Muscle of leg (tissue), 11 donors: ENCODE measurements around the gene SPTB. TPM values are rescaled to one million over a fixed set of nuclear protein-coding genes. Genes with fewer than 3 reads are reported as not detected.

ENCODE experiments used
- DNase-seq: peaks from one replicate; pipeline ENCODE4 v3.0.0; 2013
- H3K27ac ChIP-seq: one replicate; pipeline ENCODE4 v1.5.1; 2013; ENCODE audit warnings: mild to moderate bottlenecking, low read length, control low read depth
- H3K27me3 ChIP-seq: one replicate; pipeline ENCODE4 v1.6.1; 2013; ENCODE audit warnings: low read length; ENCODE audit not compliant: control insufficient read depth, insufficient read depth
- H3K36me3 ChIP-seq: one replicate; pipeline ENCODE4 v1.6.1; 2013; ENCODE audit warnings: low read length; ENCODE audit not compliant: control insufficient read depth, insufficient read depth
- H3K4me1 ChIP-seq: one replicate; pipeline ENCODE4 v1.6.1; 2013; ENCODE audit warnings: low read length; ENCODE audit not compliant: control insufficient read depth, insufficient read depth
- H3K4me3 ChIP-seq: one replicate; pipeline ENCODE4 v1.5.1; 2013; ENCODE audit warnings: low read length, control low read depth
- H3K9me3 ChIP-seq: replicated peaks from 2 replicates; pipeline ENCODE4 v1.6.1; 2013; ENCODE audit warnings: low read depth, low read length; ENCODE audit not compliant: control insufficient read depth
- WGBS: methylation state at CpG from one replicate; pipeline ENCODE4 v1.1.5; 2013; ENCODE audit warnings: missing lambda C conversion rate; ENCODE audit not compliant: insufficient coverage; 5-methylcytosine and 5-hydroxymethylcytosine counted together
- polyA plus RNA-seq, 8 donors: library from polyadenylated mRNA; unstranded; fragments of 120-200 nt; gene quantifications; one replicate each; pipeline versions ENCODE4 v1.2.1 to v1.2.3, GENCODE V29; 2013; ENCODE audit warnings: inconsistent platforms in 1 of 8, low replicate concordance in 1 of 8; ENCODE audit not compliant: insufficient read length in 8 of 8, insufficient read depth in 1 of 8
- total RNA-seq: library from RNA; stranded (reverse); fragments of 120-200 nt; gene quantifications from one replicate; pipeline ENCODE4 v1.2.4, GENCODE V29; 2013

The SPTB gene
- total and polyA plus RNA-seq, 9 donors = 80.2 to 202 (median 126) TPM

DNA sequence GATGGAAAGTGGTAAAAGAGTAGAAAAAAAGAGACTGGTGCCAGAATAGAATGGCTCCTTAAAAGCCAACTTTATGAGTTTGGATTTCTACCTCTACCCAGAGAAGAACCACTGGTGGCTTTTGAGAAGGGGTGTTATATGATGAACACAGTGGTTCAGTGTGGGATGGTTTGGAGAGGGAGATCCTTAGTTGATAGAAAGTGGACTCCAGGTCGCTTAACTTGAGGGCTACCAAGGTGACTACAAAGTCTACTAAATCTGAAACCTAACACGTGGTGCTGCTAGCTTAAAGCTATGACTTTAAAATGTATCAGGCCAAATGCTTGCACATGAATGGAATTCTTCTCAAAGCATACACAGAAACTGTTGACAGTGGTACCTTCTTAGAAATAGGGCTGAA lies 8.4 kb downstream of the SPTB start:
- Histone ChIP-seq H3K4me3 (no peak overlapping the region), H3K27ac (no peak overlapping the region), H3K36me3 (no peaks in the 10 kb centered on the region), H3K27me3 (peaks cover 4% of the 10 kb centered on the region), H3K4me1 (no peaks in the 10 kb centered on the region), H3K9me3 (no peaks in the 10 kb centered on the region)
- no CpG with 5 or more reads among the region's 2 CpGs for WGBS
- no peak for DNase-seq

DNA sequence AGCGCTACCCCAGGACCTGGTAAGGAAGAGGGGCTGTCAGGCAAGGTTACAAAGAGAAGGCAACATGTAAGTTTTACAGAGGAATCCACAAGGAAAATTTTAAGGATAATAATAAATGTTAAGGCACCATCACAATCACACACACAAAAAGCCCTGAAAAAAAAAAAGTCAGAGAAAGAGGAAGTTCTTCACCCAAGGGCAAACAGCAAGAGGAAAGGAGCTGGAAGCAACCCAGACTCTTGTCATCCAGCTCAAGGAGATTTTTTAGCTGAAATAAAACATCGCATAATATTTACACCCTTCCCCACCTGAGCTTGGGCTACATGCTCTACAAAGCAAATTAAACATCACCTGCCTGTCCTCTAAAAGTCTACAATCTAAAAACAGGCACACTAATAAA lies 9.5 kb downstream of the SPTB start:
- H3K27me3 ChIP-seq = no peaks in the 10 kb centered on the region
- H3K36me3 ChIP-seq = no peaks in the 10 kb centered on the region
- WGBS = 74% methylated on average over 2 of the region's 2 CpGs
- no peak overlapping the region for H3K27ac ChIP-seq
- H3K4me3 ChIP-seq = no peak overlapping the region
- no peak for DNase-seq
- H3K9me3 ChIP-seq = no peaks in the 10 kb centered on the region
- H3K4me1 ChIP-seq = peaks cover 2% of the 10 kb centered on the region

DNA sequence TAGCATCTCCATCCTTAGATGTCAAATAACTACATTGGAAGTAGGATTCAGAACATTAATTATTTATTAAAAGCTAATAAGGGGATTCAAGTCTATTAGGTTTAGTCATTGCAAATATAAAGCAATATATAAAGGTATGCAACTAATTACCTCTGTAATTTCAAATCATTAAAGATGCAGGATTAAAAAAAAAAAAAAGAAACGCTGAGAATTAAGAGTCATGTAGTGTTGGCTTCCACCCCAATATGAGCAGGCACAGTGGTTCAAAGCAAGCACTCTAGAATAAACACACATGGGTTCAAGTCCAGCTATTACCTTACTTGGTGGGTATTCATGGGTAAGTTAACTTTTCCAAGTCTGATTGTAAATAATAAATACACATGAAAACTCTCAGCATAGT lies 10.9 kb downstream of the SPTB start:
- no peak for DNase-seq
- H3K4me3 ChIP-seq = no peak overlapping the region
- no peaks in the 10 kb centered on the region for H3K27me3 ChIP-seq
- no peak overlapping the region for H3K27ac ChIP-seq
- WGBS = no CpG with 5 or more reads among the region's 1 CpG
- H3K4me1 ChIP-seq = peaks cover 4% of the 10 kb centered on the region
- no peaks in the 10 kb centered on the region for H3K36me3 ChIP-seq
- H3K9me3 ChIP-seq = no peaks in the 10 kb centered on the region

DNA sequence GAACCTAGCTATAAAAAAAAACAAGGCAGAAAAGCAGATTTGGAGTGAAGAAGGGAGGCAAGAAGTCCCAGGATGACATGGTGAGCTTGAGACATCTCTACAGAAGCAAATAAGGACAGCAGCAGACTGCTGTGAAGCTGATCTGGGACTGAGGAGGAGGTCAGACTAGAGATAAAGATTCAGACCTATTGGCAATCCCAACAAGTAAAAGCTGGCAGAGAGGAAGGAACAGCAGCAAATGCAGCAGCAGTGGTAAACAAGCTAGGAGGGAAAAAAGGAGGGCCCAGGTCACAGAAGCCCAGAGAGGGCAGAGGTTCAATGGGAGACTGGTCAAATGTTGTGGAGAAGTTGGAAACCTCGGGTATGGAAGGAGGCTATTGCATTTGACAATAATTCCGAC lies 11.3 kb downstream of the SPTB start:
- Histone ChIP-seq H3K36me3 (no peaks in the 10 kb centered on the region), H3K27me3 (no peaks in the 10 kb centered on the region), H3K4me3 (no peak overlapping the region), H3K4me1 (peaks cover 4% of the 10 kb centered on the region), H3K27ac (no peak overlapping the region), H3K9me3 (no peaks in the 10 kb centered on the region)
- WGBS = no CpG with 5 or more reads among the region's 2 CpGs
- no peak for DNase-seq

DNA sequence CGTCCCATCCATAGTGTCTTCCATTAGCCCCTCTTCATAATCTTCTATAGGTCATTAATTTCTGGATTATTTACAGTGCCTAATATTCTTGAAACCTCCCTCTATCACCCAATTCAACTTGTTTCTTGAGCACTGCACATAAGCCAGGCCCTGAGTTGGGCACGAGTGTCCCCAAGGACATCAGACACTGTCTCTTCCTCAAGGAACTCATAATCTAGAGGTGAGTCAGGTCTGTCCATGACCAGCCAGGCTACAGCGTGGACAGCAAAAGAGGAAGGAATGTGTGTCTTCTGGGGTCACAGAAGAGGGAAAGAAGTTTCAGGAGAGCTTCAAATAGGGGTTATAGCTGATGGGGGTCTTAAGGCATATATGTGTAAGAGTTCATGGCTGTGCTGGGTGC lies 12.5 kb downstream of the SPTB start:
- 81% methylated on average over 2 of the region's 3 CpGs for WGBS
- peaks cover 4% of the 10 kb centered on the region for H3K4me1 ChIP-seq

DNA sequence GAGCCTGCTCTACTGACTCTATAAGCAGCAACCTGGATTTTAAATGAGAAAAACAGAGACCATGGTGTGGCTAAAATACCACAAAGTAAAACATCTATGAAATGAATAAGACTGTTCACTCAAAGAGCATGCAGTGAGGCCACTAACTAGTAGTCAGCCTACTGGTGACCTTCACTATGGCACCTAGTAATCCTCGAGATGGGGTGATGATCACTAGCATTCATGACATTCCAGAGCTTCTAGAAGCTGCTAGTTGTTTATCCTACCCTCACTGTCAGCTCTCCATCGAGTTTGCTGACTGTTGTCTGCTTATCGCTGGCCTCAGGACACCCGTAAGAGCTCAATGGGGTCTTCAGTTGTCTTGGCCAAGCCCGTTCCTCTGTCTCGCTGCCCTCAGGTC lies 13.7 kb downstream of the SPTB start:
- WGBS = 75% methylated on average over 6 of the region's 6 CpGs
- Histone ChIP-seq H3K9me3 (no peaks in the 10 kb centered on the region), H3K27ac (no peak overlapping the region), H3K4me1 (peaks cover 10% of the 10 kb centered on the region), H3K36me3 (no peaks in the 10 kb centered on the region), H3K4me3 (no peak overlapping the region), H3K27me3 (no peaks in the 10 kb centered on the region)
- no peak for DNase-seq

More for the DNA sequence above, 12.5 kb downstream of the SPTB start:
- H3K36me3 ChIP-seq = no peaks in the 10 kb centered on the region
- no peaks in the 10 kb centered on the region for H3K27me3 ChIP-seq
- H3K27ac ChIP-seq = no peak overlapping the region
- H3K9me3 ChIP-seq = no peaks in the 10 kb centered on the region
- no peak overlapping the region for H3K4me3 ChIP-seq
- no peak for DNase-seq

DNA sequence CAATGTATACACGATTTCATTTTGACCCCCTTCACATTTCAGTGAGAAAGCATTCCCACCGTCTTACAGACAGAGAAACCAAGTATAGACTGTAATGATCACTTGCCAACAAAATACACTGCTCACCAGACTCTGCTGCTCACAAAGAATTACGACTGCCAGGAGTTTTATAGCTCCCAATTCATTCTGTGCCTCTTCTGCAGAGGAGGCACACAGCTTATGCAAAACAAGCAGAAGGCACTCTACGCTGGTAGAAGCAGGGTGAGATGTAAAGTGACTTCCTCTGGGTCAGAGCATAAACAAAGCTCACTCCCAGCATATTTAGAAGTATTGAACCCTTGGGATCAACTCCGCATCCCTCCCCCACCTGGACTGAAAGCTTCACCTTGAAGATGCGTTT lies 14.6 kb downstream of the SPTB start:
- Histone ChIP-seq H3K4me3 (no peak overlapping the region), H3K9me3 (no peaks in the 10 kb centered on the region), H3K27ac (no peak overlapping the region), H3K27me3 (no peaks in the 10 kb centered on the region), H3K36me3 (no peaks in the 10 kb centered on the region), H3K4me1 (peaks cover 10% of the 10 kb centered on the region)
- no peak for DNase-seq
- 48% methylated on average over 2 of the region's 6 CpGs for WGBS

DNA sequence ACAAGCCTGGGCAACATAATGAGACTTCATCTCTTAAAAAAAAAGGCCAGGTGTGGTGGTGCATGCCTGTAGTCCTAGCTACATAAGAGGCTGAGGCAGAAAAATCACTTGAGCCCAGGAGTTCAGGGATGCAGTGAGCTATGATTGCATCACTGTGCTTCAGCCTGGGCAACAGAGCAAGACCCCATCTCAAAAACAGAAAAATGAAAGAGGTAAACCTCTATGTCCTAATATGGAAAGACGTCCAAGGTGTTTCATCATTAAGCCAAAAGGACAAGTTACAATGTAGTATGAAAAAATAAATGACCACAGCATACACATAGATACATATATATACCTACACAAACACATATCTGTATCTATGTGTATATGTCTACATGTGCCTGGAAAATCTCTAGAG lies 15.4 kb downstream of the SPTB start:
- Histone ChIP-seq H3K4me1 (peaks cover 10% of the 10 kb centered on the region), H3K9me3 (no peaks in the 10 kb centered on the region), H3K27ac (no peak overlapping the region), H3K27me3 (no peaks in the 10 kb centered on the region), H3K36me3 (no peaks in the 10 kb centered on the region), H3K4me3 (no peak overlapping the region)
- no peak for DNase-seq
- no CpG with 5 or more reads among the region's 1 CpG for WGBS

DNA sequence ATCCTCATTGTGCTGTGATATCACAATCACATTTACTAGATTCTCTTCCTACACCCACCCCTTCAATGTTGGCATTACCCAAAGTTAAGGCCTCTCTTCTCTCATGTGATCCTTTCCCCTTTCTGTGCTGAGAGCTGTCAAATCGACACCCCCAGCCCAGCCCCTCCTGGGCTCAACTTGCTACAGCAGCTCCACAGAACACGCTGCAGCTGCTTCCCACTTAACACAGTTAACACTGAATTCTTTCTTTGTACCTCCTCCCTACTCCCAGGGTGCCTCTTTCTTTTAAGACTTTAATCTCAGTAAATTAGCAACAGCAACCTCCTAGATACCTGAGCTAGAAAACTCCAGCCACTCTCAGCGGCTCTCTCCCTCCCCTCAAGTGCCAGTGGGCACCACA lies 17.8 kb downstream of the SPTB start:
- H3K27me3 ChIP-seq = peaks cover 2% of the 10 kb centered on the region
- H3K27ac ChIP-seq = peak overlapping the region; percentile 1
- H3K36me3 ChIP-seq = no peaks in the 10 kb centered on the region
- 31% methylated on average over 2 of the region's 3 CpGs for WGBS
- no peak for DNase-seq
- H3K4me1 ChIP-seq = peaks cover 17% of the 10 kb centered on the region
- H3K4me3 ChIP-seq = no peak overlapping the region
- no peaks in the 10 kb centered on the region for H3K9me3 ChIP-seq

DNA sequence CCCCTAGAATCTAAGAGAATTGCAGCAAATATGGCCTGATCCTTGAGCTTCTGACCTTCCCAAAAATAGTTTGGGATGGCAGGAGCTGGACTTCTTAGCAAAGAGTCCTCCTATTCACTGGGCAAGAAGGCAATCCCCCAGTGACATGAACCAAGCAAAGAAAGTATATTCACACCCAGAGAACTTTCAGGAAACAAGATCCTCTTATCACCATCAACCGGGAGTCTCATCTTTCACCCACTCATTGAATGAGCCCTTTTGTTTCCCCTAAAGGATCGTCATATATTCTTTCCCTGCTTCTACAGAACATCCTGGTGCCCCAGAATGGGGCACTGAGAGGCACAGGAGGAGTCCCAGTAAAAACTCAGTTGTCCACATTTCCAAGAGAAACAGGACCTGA lies 19.7 kb downstream of the SPTB start:
- H3K36me3 ChIP-seq = no peaks in the 10 kb centered on the region
- no peak overlapping the region for H3K27ac ChIP-seq
- WGBS = 21% methylated on average over 2 of the region's 2 CpGs
- no peaks in the 10 kb centered on the region for H3K9me3 ChIP-seq
- H3K27me3 ChIP-seq = peaks cover 2% of the 10 kb centered on the region
- no peak for DNase-seq
- no peak overlapping the region for H3K4me3 ChIP-seq
- H3K4me1 ChIP-seq = peaks cover 30% of the 10 kb centered on the region

DNA sequence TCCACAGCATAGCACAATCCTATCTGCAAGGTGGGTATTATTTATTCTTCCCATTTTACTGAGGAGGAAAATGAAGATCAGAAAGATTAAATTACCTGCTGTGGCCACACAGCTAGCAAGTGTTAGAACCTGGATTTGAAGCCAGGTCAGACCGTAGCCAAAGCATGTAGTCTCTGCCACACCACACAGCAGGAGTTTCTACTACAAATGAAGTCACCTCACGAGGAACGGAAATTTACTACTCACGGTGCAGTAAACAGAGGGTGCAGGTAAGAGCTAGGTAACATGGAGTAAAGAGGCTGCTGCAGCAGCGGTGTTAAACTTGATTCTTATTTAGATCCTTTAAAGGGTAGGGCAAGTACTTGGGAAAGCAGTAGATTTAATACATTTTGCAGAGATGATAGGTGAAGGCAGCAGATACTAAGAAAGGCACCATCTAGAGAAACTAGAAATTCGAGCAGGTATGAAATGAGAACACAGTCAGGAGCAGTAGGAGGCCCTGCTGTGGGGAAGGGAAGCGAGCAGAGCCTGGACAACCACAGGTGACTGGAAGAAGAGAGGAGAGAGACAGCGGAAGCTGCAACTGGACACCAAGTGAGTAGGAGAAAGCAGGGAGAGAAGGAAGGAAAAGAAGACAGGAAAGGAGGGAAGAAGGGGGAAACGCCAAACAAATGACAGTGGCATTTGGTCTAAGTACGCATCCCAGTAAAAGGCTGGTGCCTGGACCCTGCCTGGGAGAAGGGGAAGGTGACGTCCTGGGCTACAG lies 21.5 kb downstream of the SPTB start:
- Histone ChIP-seq H3K27me3 (peaks cover 2% of the 10 kb centered on the region), H3K36me3 (no peaks in the 10 kb centered on the region), H3K27ac (peak overlapping the region; percentile 29), H3K4me1 (peaks cover 34% of the 10 kb centered on the region), H3K9me3 (no peaks in the 10 kb centered on the region), H3K4me3 (no peak overlapping the region)
- DNase-seq = no peak
- 42% methylated on average over 9 of the region's 11 CpGs for whole genome bisulfite sequencing
